Fibroblast of lung (primary cell): ENCODE data around the gene ANKRD30A. TPM values are rescaled to one million over a fixed set of nuclear protein-coding genes. Genes with fewer than 3 reads are reported as not detected.

Experiments used
- DNase-seq, 2 donors: peaks; one replicate each; pipeline versions ENCODE4 v3.0.0 to v3.0.0-alpha.2; 2010; ENCODE audit warnings: low read depth in 2 of 2
- H2AFZ ChIP-seq: 2 replicates; pipeline ENCODE4 v1.5.1; 2012; ENCODE audit warnings: low read length, control low read depth, inconsistent platforms
- H3K27ac ChIP-seq: 2 replicates; pipeline ENCODE4 v1.5.1; 2011; ENCODE audit warnings: low read length, control low read depth; ENCODE audit not compliant: insufficient read depth
- H3K27me3 ChIP-seq: 2 replicates; pipeline ENCODE4 v1.5.1; 2011; ENCODE audit warnings: mild to moderate bottlenecking, low read length; ENCODE audit not compliant: control insufficient read depth, insufficient read depth
- H3K36me3 ChIP-seq: 2 replicates; pipeline ENCODE4 v1.5.1; 2011; ENCODE audit warnings: low read length; ENCODE audit not compliant: control insufficient read depth, insufficient read depth
- H3K4me1 ChIP-seq: 2 replicates; pipeline ENCODE4 v1.5.1; 2011; ENCODE audit warnings: low read length; ENCODE audit not compliant: control insufficient read depth, insufficient read depth; ENCODE audit errors: extremely low read depth
- H3K4me2 ChIP-seq: 2 replicates; pipeline ENCODE4 v1.5.1; 2011; ENCODE audit warnings: low read length, control low read depth; ENCODE audit not compliant: insufficient read depth; ENCODE audit errors: extremely low read depth
- H3K4me3 ChIP-seq, 4 experiments: fragments of 200-600 bp in 1 of 4; sonication (generic) in 1 of 4; replicated peaks in 1 of 4; 2 replicates each; pipeline ENCODE4 v1.5.1; 2011 to 2016; ENCODE audit warnings: low read length in 4 of 4, low read depth in 3 of 4, mild to moderate bottlenecking in 3 of 4, control low read depth in 2 of 4, inconsistent platforms in 1 of 4, mixed read lengths in 1 of 4; ENCODE audit not compliant: insufficient read depth in 1 of 4; ENCODE audit errors: control extremely low read depth in 1 of 4
- H3K79me2 ChIP-seq: 2 replicates; pipeline ENCODE4 v1.5.1; 2012; ENCODE audit warnings: mild to moderate bottlenecking, low read length, inconsistent platforms; ENCODE audit not compliant: control insufficient read depth, insufficient read depth
- H3K9ac ChIP-seq: 2 replicates; pipeline ENCODE4 v1.5.1; 2011; ENCODE audit warnings: mild to moderate bottlenecking, low read length, control low read depth; ENCODE audit not compliant: insufficient read depth
- H3K9me3 ChIP-seq: 2 replicates; pipeline ENCODE4 v1.5.1; 2012; ENCODE audit warnings: low read depth, low read length; ENCODE audit not compliant: control insufficient read depth, insufficient read depth
- H4K20me1 ChIP-seq: 2 replicates; pipeline ENCODE4 v1.5.1; 2011; ENCODE audit warnings: low read length; ENCODE audit not compliant: control insufficient read depth, insufficient read depth; ENCODE audit errors: extremely low read depth
- EZH2 ChIP-seq: IDR thresholded peaks from 2 replicates; pipeline ENCODE4 v1.5.1; 2012; ENCODE audit warnings: low read length, control low read depth, mild to moderate bottlenecking; ENCODE audit errors: missing control alignments
- polyA plus RNA-seq, 2 donors: library from polyadenylated mRNA; depleted of rRNA in 1 of 2; stranded (reverse) in 1 of 2; unstranded in 1 of 2; fragments of >200 nt; gene quantifications; 2 replicates each; pipeline ENCODE4 v1.2.1, GENCODE V29; 2011 to 2012; ENCODE audit warnings: missing spikeins in 1 of 2
- total RNA-seq: library from RNA; depleted of rRNA; stranded (reverse); fragments of >200 nt; gene quantifications from 2 replicates; pipeline ENCODE4 v1.2.1, GENCODE V29; 2014
- TF ChIP-seq, protein P1 (sequence below), 2 donors: IDR thresholded peaks in 1 of 2; conservative IDR thresholded peaks in 1 of 2; 1 replicate in 1 of 2; 2 replicates in 1 of 2; pipeline ENCODE4 v1.5.1; 2011 to 2012; ENCODE audit warnings: low read length in 2 of 2, control low read depth in 1 of 2, inconsistent platforms in 1 of 2, low read depth in 1 of 2, mild to moderate bottlenecking in 1 of 2

Gene ANKRD30A
- total and polyA plus RNA-seq, 2 donors (not counting 1 experiment from before 2014, with no cell fraction given): not detected

DNA sequence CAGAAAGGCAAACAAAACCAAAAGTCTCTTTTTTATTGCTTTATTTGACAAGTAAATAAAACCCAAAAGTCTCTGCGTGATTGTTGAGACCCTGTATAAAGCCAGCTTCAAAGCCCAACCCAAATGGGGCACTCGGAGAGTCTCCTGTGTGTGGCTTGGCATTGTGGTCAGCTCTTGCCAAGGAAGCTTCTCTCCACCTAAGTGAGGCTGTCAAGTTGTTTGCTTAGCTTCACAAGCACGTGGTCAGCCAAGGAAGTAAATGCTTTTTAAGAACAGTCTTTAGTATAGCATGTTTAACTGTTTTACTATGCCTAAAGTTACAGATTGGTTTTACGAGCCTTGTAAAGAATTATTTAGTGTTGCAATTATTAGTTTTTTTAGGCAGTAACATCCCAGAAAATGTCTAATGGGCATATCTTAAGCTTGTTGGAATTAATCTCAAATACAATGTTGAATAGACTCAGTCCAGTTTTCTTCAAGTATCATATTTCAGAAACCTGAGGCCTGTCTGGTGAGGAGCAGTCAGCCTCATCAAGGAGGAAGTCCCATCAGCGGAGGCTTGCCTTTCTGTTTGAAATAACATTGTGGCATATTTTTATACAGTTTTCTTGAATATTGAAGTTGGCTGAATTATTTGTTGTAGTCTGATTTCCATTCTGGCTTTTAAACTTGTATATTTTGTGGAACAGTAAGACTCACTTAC is 144.3 kb downstream of the ANKRD30A start:
- Histone ChIP-seq H3K36me3 (no peaks in the 10 kb centered on the region), H3K79me2 (no peaks in the 10 kb centered on the region), H3K9me3 (no peaks in the 10 kb centered on the region), H3K4me2 (no peak overlapping the region), H4K20me1 (no peaks in the 10 kb centered on the region), H3K4me3 (no peak overlapping the region), H3K4me1 (no peaks in the 10 kb centered on the region), H2AFZ (no peak overlapping the region), H3K27ac (no peak overlapping the region), H3K27me3 (no peaks in the 10 kb centered on the region), H3K9ac (no peak overlapping the region)
- DNase-seq: no peak
- no peak for TF ChIP-seq EZH2
- TF ChIP-seq, protein P1, sequence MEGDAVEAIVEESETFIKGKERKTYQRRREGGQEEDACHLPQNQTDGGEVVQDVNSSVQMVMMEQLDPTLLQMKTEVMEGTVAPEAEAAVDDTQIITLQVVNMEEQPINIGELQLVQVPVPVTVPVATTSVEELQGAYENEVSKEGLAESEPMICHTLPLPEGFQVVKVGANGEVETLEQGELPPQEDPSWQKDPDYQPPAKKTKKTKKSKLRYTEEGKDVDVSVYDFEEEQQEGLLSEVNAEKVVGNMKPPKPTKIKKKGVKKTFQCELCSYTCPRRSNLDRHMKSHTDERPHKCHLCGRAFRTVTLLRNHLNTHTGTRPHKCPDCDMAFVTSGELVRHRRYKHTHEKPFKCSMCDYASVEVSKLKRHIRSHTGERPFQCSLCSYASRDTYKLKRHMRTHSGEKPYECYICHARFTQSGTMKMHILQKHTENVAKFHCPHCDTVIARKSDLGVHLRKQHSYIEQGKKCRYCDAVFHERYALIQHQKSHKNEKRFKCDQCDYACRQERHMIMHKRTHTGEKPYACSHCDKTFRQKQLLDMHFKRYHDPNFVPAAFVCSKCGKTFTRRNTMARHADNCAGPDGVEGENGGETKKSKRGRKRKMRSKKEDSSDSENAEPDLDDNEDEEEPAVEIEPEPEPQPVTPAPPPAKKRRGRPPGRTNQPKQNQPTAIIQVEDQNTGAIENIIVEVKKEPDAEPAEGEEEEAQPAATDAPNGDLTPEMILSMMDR (conservative IDR thresholded peaks at IDR 0.05 in 1 of 2, IDR thresholded peaks at IDR 0.05 in 1 of 2; ENCODE audit: low read depth in 1 of 2, low read length in 2 of 2): no peak

DNA sequence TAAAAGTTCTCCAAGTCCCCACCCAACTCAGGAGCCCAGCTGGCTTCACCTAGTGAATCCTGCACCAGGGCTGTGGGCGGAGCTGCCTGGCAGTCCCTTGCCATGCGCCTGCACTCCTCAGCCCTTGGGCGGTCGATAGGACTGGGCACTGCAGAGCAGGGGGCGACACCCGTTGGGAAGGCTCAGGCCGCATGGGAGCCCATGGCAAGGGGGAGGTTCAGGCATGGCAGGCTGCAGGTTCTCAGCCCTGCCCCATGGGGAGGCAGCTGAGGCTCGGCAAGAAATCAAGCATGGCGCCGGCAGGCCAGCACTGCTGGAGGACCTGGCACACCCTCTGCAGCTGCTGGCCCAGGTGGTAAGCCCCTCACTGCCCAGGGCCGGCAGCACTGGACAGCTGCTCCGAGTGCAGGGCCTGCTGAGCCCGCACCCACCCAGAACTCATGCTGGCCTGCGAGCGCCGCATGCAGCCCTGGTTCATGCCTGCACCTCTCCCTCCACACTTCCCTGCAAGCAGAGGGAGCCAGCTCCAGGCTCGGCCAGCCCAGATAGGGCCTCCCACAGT is 149.9 kb downstream of the ANKRD30A start:
- no peak overlapping the region for H3K9ac ChIP-seq
- H3K27ac ChIP-seq: no peak overlapping the region
- no peaks in the 10 kb centered on the region for H3K36me3 ChIP-seq
- DNase-seq: no peak
- H3K4me2 ChIP-seq: no peak overlapping the region
- no peaks in the 10 kb centered on the region for H3K27me3 ChIP-seq
- no peaks in the 10 kb centered on the region for H3K9me3 ChIP-seq
- no peak overlapping the region for H2AFZ ChIP-seq
- TF ChIP-seq, protein P1 (conservative IDR thresholded peaks at IDR 0.05 in 1 of 2, IDR thresholded peaks at IDR 0.05 in 1 of 2; ENCODE audit: low read depth in 1 of 2, low read length in 2 of 2): no peak
- TF ChIP-seq EZH2: no peak
- no peaks in the 10 kb centered on the region for H3K79me2 ChIP-seq
- no peaks in the 10 kb centered on the region for H4K20me1 ChIP-seq
- H3K4me1 ChIP-seq: no peaks in the 10 kb centered on the region
- H3K4me3 ChIP-seq: no peak overlapping the region

DNA sequence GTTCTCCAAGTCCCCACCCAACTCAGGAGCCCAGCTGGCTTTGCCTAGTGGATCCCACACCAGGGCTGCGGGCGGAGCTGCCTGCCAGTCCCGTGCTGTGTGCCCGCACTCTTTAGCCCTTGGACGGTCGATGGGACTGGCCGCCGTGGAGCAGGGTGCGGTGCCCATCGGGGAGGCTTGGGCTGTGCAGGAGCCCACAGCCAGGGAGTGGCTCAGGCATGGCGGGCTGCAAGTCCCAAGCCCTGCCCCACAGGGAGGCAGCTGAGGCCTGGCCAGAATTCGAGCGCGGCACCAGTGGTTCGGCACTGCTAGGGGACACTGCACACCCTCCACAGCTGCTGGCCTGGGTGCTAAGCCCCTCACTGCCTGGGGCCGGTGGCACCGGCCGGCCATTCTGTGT is 159.7 kb downstream of the ANKRD30A start:
- H3K4me2 ChIP-seq: no peak overlapping the region
- DNase-seq: no peak
- H3K9ac ChIP-seq: no peak overlapping the region
- H4K20me1 ChIP-seq: no peaks in the 10 kb centered on the region
- no peak overlapping the region for H2AFZ ChIP-seq
- TF ChIP-seq EZH2: no peak
- TF ChIP-seq, protein P1 (conservative IDR thresholded peaks at IDR 0.05 in 1 of 2, IDR thresholded peaks at IDR 0.05 in 1 of 2; ENCODE audit: low read depth in 1 of 2, low read length in 2 of 2): no peak
- no peaks in the 10 kb centered on the region for H3K9me3 ChIP-seq
- no peaks in the 10 kb centered on the region for H3K79me2 ChIP-seq
- H3K27me3 ChIP-seq: no peaks in the 10 kb centered on the region
- H3K27ac ChIP-seq: no peak overlapping the region
- H3K4me1 ChIP-seq: no peaks in the 10 kb centered on the region
- no peaks in the 10 kb centered on the region for H3K36me3 ChIP-seq
- no peak overlapping the region for H3K4me3 ChIP-seq
